ENCODE measurements around the gene NHSL1. TPM values are rescaled to one million over a fixed set of nuclear protein-coding genes. Genes with fewer than 3 reads are reported as not detected.

NHSL1 gene
- total and polyA plus RNA-seq, 9 of the 15 experiments (the other 6 are each of a cell fraction or from before 2014, with no cell fraction given): 0.09 to 0.20 TPM; not detected in 7

GRCh38 chr6:138484018-138484731 is 15.1 kb downstream of the NHSL1 start (continued):
- TF ChIP-seq SAP30 (IDR thresholded peaks at IDR 0.05; ENCODE audit: borderline replicate concordance, insufficient read depth, low read depth, low read length, poor library complexity, severe bottlenecking): no peak
- no peak for TF ChIP-seq LARP7 (IDR thresholded peaks at IDR 0.05)
- TF ChIP-seq GABPA (tag; conservative IDR thresholded peaks at IDR 0.05; ENCODE audit: low read depth): no peak
- TF ChIP-seq ZNF766 (CRISPR knock-in tag; conservative IDR thresholded peaks at IDR 0.05): no peak
- no peak for TF ChIP-seq OTX1 (CRISPR knock-in tag; IDR thresholded peaks at IDR 0.05)
- TF ChIP-seq MBD2 (IDR thresholded peaks at IDR 0.05; ENCODE audit: borderline replicate concordance, low read depth): no peak
- TF ChIP-seq ILK (tag; IDR thresholded peaks at IDR 0.05; ENCODE audit: borderline replicate concordance, low read depth): no peak

DNA sequence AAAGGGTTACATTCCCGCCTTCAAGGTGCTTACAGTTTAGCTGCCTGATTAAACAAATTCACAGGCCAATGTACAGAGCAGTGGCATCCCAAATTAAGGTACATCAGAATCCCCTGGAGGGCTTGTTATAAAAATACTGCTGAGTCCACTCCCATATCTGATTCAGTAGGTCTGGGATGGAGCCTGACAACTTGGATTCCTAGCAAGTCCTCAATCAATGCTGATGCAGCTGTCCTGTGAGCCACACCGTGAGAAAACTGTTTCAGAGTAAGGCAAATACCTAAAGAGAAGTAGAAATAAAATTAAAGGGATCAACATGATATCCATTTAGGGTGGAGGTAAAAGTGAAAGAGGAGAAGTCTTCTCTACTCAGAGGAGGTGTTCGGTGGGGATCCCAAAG is 16.5 kb downstream of the NHSL1 start:
- no TSS peak for BruUV-seq (replicated peaks)
- no peaks in the 10 kb centered on the region for H3K9me1 ChIP-seq (ENCODE audit: control insufficient read depth, insufficient read depth, low read length)
- no peak overlapping the region for H3K4me3 ChIP-seq
- H3K36me3 ChIP-seq (ENCODE audit: control insufficient read depth, insufficient read depth, low read length): no peaks in the 10 kb centered on the region
- POLR2A ChIA-PET: interaction anchor here (1.0 kb wide), 1 partner anchor 16 kb away, joined by 3 read pairs; no protein-coding TSS in a partner anchor
- H4K20me1 ChIP-seq (replicated peaks; ENCODE audit: control insufficient read depth, insufficient read depth, low read length): no peaks in the 10 kb centered on the region
- ATAC-seq (no peak), FAIRE-seq (no peak), DNase-seq (ENCODE audit: extremely low read depth in 1 of 4, low spot score in 3 of 4) (no peak)
- no peak overlapping the region for H3K9ac ChIP-seq (ENCODE audit: insufficient read depth in 1 of 2, low read depth in 2 of 2, low read length in 2 of 2)
- in situ Hi-C loops (cut with MboI) (no loop called here), intact Hi-C loops (cut with micrococcal nuclease) (no loop called here)
- H2AFZ ChIP-seq (ENCODE audit: low read depth, low read length): no peak overlapping the region
- H3K27me3 ChIP-seq (ENCODE audit: control insufficient read depth in 2 of 2, insufficient read depth in 2 of 2, low read length in 2 of 2): peaks cover 13 to 17% of the 10 kb centered on the region in 2 experiments; a peak in 4 of 5 replicates
- H3K27ac ChIP-seq (ENCODE audit: extremely low read depth, low read depth, low read length): no peak overlapping the region
- no peaks in the 10 kb centered on the region for H3K4me1 ChIP-seq (replicated peaks in 1 of 2; ENCODE audit: control insufficient read depth in 2 of 2, insufficient read depth in 2 of 2, low read length in 2 of 2)
- TF ChIP-seq ZC3H11A (IDR thresholded peaks at IDR 0.05; ENCODE audit: low read depth, low read length) (no peak), ZNF644 (tag; IDR thresholded peaks at IDR 0.05; ENCODE audit: low read depth) (no peak), NR4A1 (CRISPR knock-in tag; IDR thresholded peaks at IDR 0.05) (no peak), NR4A1 (tag; IDR thresholded peaks at IDR 0.05) (no peak), ZNF79 (CRISPR knock-in tag; IDR thresholded peaks at IDR 0.05; ENCODE audit: low read depth) (no peak), BACH1 (tag; IDR thresholded peaks at IDR 0.05) (no peak), CHD2 (IDR thresholded peaks at IDR 0.05; ENCODE audit: low read depth, low read length) (no peak), RBM25 (IDR thresholded peaks at IDR 0.05; ENCODE audit: low read depth, low read length, severe bottlenecking) (no peak), ZBTB1 (CRISPR knock-in tag; IDR thresholded peaks at IDR 0.05; ENCODE audit: borderline replicate concordance, low read depth) (no peak), TAF1 (IDR thresholded peaks at IDR 0.05; ENCODE audit: control insufficient read depth, extremely low read depth, insufficient read depth, low read length, severe bottlenecking) (no peak), GTF3C2 (IDR thresholded peaks at IDR 0.05; ENCODE audit: borderline replicate concordance, extremely low read depth, insufficient read length) (no peak)
- CTCF ChIA-PET (ENCODE audit: low intra/inter-chr PET ratio): no interaction called here
- no peaks in the 10 kb centered on the region for H3K79me2 ChIP-seq (ENCODE audit: control insufficient read depth, insufficient read depth, low read length)
- H3K4me2 ChIP-seq (ENCODE audit: insufficient read depth, low read length): no peak overlapping the region
- WGBS (ENCODE audit: insufficient coverage, low coverage, missing lambda C conversion rate): 0% methylated on average over 3 of the region's 3 CpGs
- no peaks in the 10 kb centered on the region for H3K9me3 ChIP-seq (replicated peaks; ENCODE audit: control insufficient read depth, insufficient read depth, low read depth, low read length)

Data from K562 (cell line).